HG03354 (cell line): ENCODE data around the gene PEX6.

ENCODE experiments used
- ATAC-seq: cut with Tn5 transposase; IDR thresholded peaks from one replicate; pipeline ENCODE4 v1.9.1; 2021; ENCODE audit warnings: mild to moderate bottlenecking; ENCODE audit not compliant: unreplicated experiment, poor library complexity, severe bottlenecking

Gene PEX6

GRCh38 chr6:42978839-42979522 is at the start of gene PEX6:
TSS of gene PEX6 (minus strand) at chr6:42979181. CDS start at chr6:42979150, 31 bp downstream.
- ATAC-seq: peak; percentile 97

GRCh38 chr6:43026365-43026764 is 47.4 kb upstream of the PEX6 start:
- no peak for ATAC-seq

- no peak for ATAC-seq
These were observed 45.5 kb upstream of the PEX6 start for GRCh38 chr6:43024436-43024835.

GRCh38 chr6:43021270-43022047 is 42.5 kb upstream of the PEX6 start, which contains the start of gene RRP36:
TSS of gene RRP36 (plus strand) at chr6:43021623. CDS start at chr6:43021655, 32 bp downstream.
- ATAC-seq: peak; percentile 79

GRCh38 chr6:43020847-43021246 is 41.9 kb upstream of the PEX6 start:
- no peak for ATAC-seq

- ATAC-seq: no peak
These were observed 41.2 kb upstream of the PEX6 start for GRCh38 chr6:43020052-43020705.

- ATAC-seq: no peak
These were observed 40.2 kb upstream of the PEX6 start for GRCh38 chr6:43019152-43019551.

- ATAC-seq: no peak
These were observed 38.0 kb upstream of the PEX6 start for GRCh38 chr6:43016943-43017334.

- no peak for ATAC-seq
These were observed 37.4 kb upstream of the PEX6 start for GRCh38 chr6:43016176-43016942.

GRCh38 chr6:43014434-43014909 is 35.5 kb upstream of the PEX6 start:
- ATAC-seq: no peak

GRCh38 chr6:43013843-43014433 is 35.0 kb upstream of the PEX6 start, which contains the start of the genes KLHDC3 and MEA1:
TSS of gene KLHDC3 (plus strand) at chr6:43014249. CDS start at chr6:43017193, 2,944 bp downstream.
TSS of gene MEA1 (minus strand) at chr6:43013946. CDS start at chr6:43013813, 133 bp downstream.
- ATAC-seq: peak; percentile 93

GRCh38 chr6:43013097-43013842 is 34.3 kb upstream of the PEX6 start:
- ATAC-seq: peak; percentile 3

- ATAC-seq: no peak
These were observed 33.4 kb upstream of the PEX6 start for GRCh38 chr6:43012364-43012763.

GRCh38 chr6:43011207-43011606 is 32.2 kb upstream of the PEX6 start:
- ATAC-seq: no peak

GRCh38 chr6:43009124-43009523 is 30.1 kb upstream of the PEX6 start:
- no peak for ATAC-seq

GRCh38 chr6:43007126-43007525 is 28.1 kb upstream of the PEX6 start:
- ATAC-seq: no peak

- ATAC-seq: no peak
These were observed 27.3 kb upstream of the PEX6 start for GRCh38 chr6:43006251-43006650.

- no peak for ATAC-seq
These were observed 26.9 kb upstream of the PEX6 start for GRCh38 chr6:43005844-43006243.

- ATAC-seq: no peak
These were observed 22.9 kb upstream of the PEX6 start for GRCh38 chr6:43001843-43002242.
